GM13976 (cell line): Measurements from ENCODE around the gene ERAL1.
"Not testable (repeated sequence)": the region's sequence is repeated elsewhere in the genome, so short reads cannot be mapped to it uniquely, and the experiment has no call there.

Experiments
- DNase-seq: peaks from one replicate; pipeline ENCODE4 v3.0.0; 2012; ENCODE audit warnings: low spot score
- in situ Hi-C: fragments of 300-500 bp; cut with MboI; formaldehyde crosslinking; loops from one replicate; pipeline ENCODE4 v1.12.0; 2022; ENCODE audit warnings: low sequenced_read_pairs, mixed read lengths, inconsistent platforms; ENCODE audit not compliant: unreplicated experiment
- TF ChIP-seq, protein P1 (sequence below): IDR thresholded peaks from 2 replicates; pipeline ENCODE4 v1.5.1; 2012; ENCODE audit warnings: borderline replicate concordance, mild to moderate bottlenecking; ENCODE audit not compliant: insufficient read depth; ENCODE audit errors: extremely low read depth, missing control alignments, control extremely low read depth

The ERAL1 gene

DNA sequence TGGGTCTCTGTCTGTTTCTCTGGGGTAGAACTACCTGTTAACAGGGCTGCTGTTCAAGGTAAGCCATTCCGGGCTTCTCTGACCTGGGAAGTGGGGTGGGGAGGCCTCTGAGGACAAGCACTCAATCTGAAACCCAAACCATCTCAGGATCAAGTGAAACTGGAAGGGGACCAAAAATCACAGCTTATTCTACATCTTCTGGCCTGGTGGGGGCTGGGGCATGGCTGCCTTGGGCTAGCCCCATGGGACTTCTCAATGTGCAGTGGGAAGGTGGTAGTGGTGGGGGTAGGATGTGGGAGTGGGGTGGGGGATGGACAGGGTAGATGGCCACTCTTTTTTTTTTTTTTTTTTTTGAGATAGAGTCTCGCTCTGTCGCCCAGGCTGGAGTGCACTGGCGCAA, 37.2 kb downstream of the ERAL1 start:
- in situ Hi-C loops: no loop called here
- TF ChIP-seq, protein P1, sequence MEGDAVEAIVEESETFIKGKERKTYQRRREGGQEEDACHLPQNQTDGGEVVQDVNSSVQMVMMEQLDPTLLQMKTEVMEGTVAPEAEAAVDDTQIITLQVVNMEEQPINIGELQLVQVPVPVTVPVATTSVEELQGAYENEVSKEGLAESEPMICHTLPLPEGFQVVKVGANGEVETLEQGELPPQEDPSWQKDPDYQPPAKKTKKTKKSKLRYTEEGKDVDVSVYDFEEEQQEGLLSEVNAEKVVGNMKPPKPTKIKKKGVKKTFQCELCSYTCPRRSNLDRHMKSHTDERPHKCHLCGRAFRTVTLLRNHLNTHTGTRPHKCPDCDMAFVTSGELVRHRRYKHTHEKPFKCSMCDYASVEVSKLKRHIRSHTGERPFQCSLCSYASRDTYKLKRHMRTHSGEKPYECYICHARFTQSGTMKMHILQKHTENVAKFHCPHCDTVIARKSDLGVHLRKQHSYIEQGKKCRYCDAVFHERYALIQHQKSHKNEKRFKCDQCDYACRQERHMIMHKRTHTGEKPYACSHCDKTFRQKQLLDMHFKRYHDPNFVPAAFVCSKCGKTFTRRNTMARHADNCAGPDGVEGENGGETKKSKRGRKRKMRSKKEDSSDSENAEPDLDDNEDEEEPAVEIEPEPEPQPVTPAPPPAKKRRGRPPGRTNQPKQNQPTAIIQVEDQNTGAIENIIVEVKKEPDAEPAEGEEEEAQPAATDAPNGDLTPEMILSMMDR: no peak

DNA sequence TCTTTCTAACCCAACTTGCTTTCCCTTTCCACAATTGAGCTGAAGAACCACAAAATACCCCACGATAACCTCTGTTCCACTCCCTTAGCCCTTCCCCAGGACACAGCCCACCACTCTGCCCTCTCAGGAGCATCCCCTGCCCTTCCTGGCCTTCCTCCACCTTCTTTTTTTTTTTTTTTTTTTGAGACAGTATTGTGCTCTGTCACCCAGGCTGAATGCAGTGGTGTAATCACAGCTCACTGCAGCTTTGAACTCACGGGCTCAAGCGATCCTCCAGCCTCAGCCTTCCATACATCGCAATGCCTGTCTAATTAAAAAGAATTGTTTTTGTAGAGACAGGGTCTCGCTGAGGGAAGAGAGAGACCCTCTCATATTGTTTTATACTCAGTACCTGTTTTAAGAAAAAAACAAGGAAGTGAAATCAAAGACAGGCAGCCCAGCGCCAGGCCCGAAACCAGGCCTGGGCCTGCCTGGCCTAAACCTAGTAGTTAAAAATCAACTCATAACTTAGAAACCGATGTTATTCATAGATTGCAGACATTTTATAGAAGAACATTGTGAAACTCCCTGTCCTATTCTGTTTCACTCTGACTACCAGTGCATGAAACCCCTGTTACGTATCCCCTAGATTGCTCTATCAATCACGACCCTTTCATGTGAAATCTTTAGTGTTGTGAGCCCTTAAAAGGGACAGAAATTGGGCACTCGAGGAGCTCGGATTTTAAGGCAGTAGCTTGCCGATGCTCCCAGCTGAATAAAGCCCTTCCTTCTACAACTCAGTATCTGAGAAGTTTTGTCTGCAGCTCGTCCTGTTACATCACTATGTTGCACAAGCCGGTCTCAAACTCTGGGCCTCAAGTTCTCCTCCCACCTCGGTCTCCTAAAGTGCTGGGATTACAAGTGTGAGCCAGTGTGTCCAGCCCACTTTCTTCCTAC, 38.7 kb downstream of the ERAL1 start:
- in situ Hi-C loops: not testable (repeated sequence)

More for the DNA sequence above, 37.2 kb downstream of the ERAL1 start:
- no peak for DNase-seq

DNA sequence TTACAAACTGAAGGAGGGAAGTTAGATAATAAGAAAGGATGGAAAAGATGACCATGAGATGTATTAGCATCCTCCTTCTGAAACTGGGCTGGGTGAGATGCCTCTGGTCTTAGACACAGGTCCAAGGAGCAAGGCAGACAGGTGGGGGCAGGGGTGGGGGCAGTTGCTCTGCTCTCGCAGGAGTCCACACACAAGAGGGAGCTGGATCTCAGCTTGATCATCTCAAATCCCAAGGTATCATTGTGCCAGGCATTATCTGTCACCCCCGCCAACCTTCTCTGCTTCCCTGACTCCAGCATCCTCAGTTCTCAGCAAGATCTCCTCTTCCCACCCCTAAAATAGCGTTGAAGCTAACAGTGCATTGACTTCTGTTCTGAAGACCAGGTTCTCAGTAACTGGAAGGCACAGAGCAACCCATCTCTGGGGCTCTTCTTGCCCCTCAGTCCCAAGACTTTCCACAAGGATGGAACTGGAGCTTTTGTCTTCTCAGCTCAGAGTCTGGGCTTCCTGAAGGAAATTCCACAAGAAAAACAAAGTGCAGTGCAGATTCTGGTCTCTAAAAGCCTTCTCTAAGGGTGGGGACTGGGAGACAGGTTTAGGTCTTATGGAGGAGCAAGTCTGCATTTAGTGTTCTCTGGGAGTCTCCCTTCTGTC, 41.1 kb downstream of the ERAL1 start:
- TF ChIP-seq, protein P1: no peak
- in situ Hi-C loops: no loop called here
- no peak for DNase-seq

More for the DNA sequence above, 38.7 kb downstream of the ERAL1 start:
- DNase-seq: not testable (repeated sequence)

DNA sequence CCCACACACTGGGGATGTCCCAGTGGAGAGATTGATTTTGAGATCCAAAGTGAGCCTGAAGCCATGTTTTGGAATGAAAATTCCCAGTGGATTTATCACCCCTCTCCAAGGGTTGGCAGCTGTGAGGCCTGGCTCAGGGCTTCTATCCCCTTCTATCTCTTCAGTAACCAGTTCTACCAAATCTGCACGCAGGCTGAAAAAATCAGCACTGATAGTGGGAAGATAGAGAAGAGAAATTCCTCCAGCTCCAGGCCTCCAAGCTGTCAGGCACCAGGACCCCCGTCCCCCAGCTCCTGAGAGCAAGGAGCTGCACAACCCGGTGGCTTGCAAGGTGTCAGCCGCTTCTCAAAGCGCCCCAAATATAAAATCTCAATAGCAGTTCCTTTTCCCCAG, 41.7 kb downstream of the ERAL1 start:
- no peak for DNase-seq
- in situ Hi-C loops: no loop called here
- TF ChIP-seq, protein P1: no peak

DNA sequence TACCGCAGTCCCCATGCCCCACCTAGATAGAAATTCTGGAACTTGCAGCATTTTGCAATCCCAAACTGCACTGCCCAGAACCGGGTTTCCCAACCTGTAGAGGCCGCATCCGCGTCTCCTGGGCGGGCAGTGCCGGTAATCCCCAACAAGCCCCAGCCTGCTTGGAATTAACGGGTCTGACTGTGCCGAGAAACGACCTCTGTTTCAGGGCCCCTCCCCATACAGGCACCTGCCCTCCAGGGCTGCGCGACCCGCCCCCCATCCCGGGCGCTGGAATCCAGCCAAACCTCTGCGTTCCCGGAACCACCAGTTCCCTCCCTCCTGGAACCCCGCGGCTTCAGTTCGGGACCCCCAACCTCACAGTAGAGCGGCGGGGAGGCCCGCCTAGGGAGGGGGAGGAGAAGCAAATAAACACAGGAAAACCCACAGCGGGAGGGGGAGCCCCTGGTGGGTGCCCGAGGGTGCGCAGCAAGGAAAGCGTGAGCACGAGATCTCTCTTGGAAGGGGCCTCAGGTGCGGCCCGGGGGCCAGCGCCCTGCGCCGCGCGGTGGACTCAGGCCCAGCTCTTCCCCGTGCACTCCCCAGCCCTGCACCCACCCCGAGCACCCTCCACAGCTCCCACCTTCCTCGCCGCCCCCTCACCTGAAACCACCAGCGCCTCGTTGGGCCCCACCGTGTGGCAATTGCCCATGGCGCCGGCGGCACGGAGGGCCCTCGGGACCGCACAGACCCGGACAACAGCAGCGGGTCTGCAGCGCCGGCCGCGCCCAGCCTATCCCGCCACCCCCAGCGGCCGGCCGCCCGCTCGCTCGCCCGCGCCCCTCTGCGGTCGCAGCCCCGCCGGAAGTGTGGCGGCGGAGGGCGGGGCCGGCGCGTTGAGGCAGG, 42.3 kb downstream of the ERAL1 start, which contains the start of gene FLOT2:
FLOT2 (minus strand) TSS at position 850 of the 885 bp plus-strand sequence; CDS start at position 691, 159 bp downstream.
- in situ Hi-C loops: no loop called here
- peak; percentile 71 for DNase-seq
- TF ChIP-seq, protein P1: peak; percentile 8

DNA sequence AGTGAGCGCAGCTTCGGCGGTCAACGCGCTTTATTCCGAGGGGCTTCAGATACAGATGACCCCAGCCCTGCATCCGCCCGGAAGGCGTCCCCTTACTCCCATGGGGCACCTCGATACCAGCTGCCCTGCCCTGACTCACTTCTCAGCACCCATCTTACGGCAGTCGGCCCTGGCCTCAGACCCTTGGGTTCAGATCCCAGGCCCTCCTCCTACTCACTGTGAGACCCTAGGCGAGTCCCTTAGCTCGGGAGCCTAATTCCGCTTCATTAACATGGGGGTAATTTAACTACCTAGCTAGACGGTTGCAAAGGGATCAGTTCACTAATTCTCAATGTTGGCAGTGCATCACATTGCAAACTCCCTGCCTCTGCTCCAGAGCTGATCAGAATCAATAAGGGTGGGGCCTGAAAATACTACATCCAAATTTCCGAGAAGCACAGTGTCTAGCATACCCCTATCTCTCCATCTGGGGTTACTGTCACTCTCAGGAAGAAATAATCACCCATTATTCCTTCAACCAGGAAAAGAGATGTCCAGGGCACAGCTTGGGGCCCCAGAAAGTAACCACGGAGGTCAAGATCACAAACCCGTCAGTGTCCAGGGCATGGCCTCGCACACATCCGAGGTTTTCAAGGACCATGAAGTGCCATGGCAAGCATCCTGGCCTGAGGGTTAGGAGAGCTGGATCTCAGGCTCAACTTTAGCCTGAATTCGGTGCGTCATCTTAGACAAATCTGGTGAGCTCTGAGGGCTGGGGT, 43.1 kb downstream of the ERAL1 start:
- in situ Hi-C loops: no loop called here
- TF ChIP-seq, protein P1: no peak

More for the DNA sequence above, 43.1 kb downstream of the ERAL1 start:
- no peak for DNase-seq
